NCI-H1048 (cell line): ENCODE measurements around the gene HLCS.
A peak's percentile ranks its signal among the peaks of the same experiment; 100 is the strongest.
"Not testable (repeated sequence)": the region's sequence is repeated elsewhere in the genome, so short reads cannot be mapped to it uniquely, and the experiment has no call there.

Experiments used
- DNase-seq: peaks from one replicate; lab custom pipeline; 2025; lab: John Stamatoyannopoulos, UW

The HLCS gene

GRCh38 chr21:36966066-36966820, at the start of gene HLCS:
Gene HLCS (minus strand): TSS chr21:36966669. CDS start chr21:36966638, 31 bp downstream.
- peak; percentile 42 for DNase-seq

GRCh38 chr21:37009740-37010341, 43.4 kb upstream of the HLCS start:
- peak; percentile 83 for DNase-seq

GRCh38 chr21:37008724-37009123, 42.3 kb upstream of the HLCS start:
- DNase-seq: no peak

GRCh38 chr21:37006486-37007291, 40.2 kb upstream of the HLCS start, which contains the start of gene RIPPLY3:
Gene RIPPLY3 (plus strand): TSS chr21:37006702. CDS start chr21:37006773, 71 bp downstream.
- no peak for DNase-seq

- no peak for DNase-seq
Measured at GRCh38 chr21:37005548-37006485, 39.3 kb upstream of the HLCS start.

- DNase-seq: not testable (repeated sequence)
Measured at GRCh38 chr21:37003917-37004316, 37.4 kb upstream of the HLCS start.

GRCh38 chr21:37002851-37003250, 36.4 kb upstream of the HLCS start:
- DNase-seq: not testable (repeated sequence)

GRCh38 chr21:37001441-37001840, 35.0 kb upstream of the HLCS start:
- no peak for DNase-seq

GRCh38 chr21:37000381-37000780, 33.9 kb upstream of the HLCS start:
- no peak for DNase-seq

- no peak for DNase-seq
Measured at GRCh38 chr21:36999131-36999898, 32.8 kb upstream of the HLCS start.

- not testable (repeated sequence) for DNase-seq
Measured at GRCh38 chr21:36995285-36995684, 28.8 kb upstream of the HLCS start.

GRCh38 chr21:36994501-36995158, 28.2 kb upstream of the HLCS start:
- no peak for DNase-seq

GRCh38 chr21:36992671-36993070, 26.2 kb upstream of the HLCS start:
- no peak for DNase-seq

GRCh38 chr21:36990508-36991205, 24.2 kb upstream of the HLCS start:
- no peak for DNase-seq

- DNase-seq: peak; percentile 59
Measured at GRCh38 chr21:36989699-36990507, 23.4 kb upstream of the HLCS start.

GRCh38 chr21:36989199-36989698, 22.8 kb upstream of the HLCS start:
- not testable (repeated sequence) for DNase-seq

- DNase-seq: no peak
Measured at GRCh38 chr21:36988536-36988935, 22.1 kb upstream of the HLCS start.

- DNase-seq: no peak
Measured at GRCh38 chr21:36987845-36988244, 21.4 kb upstream of the HLCS start.
